ENCODE measurements around the gene DYRK3.
"Not testable (repeated sequence)": the region's sequence is repeated elsewhere in the genome, so short reads cannot be mapped to it uniquely, and the experiment has no call there.

Gene DYRK3

GRCh38 chr1:206609229-206609991 lies 25.9 kb upstream of the DYRK3 start:
- TF ChIP-seq, protein P1, sequence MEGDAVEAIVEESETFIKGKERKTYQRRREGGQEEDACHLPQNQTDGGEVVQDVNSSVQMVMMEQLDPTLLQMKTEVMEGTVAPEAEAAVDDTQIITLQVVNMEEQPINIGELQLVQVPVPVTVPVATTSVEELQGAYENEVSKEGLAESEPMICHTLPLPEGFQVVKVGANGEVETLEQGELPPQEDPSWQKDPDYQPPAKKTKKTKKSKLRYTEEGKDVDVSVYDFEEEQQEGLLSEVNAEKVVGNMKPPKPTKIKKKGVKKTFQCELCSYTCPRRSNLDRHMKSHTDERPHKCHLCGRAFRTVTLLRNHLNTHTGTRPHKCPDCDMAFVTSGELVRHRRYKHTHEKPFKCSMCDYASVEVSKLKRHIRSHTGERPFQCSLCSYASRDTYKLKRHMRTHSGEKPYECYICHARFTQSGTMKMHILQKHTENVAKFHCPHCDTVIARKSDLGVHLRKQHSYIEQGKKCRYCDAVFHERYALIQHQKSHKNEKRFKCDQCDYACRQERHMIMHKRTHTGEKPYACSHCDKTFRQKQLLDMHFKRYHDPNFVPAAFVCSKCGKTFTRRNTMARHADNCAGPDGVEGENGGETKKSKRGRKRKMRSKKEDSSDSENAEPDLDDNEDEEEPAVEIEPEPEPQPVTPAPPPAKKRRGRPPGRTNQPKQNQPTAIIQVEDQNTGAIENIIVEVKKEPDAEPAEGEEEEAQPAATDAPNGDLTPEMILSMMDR (IDR thresholded peaks at IDR 0.05; ENCODE audit: unreplicated experiment in 3 of 3) = no peak
- Mint-ChIP-seq H3K36me3 (ENCODE audit: low read depth) (peaks cover 30% of the 10 kb centered on the region), H3K27me3 (ENCODE audit: low read depth) (no peaks in the 10 kb centered on the region), H3K4me1 (peaks cover 22% of the 10 kb centered on the region), H3K27ac (peak overlapping the region; percentile 9 to 93 (median 35)), H3K4me3 (peak overlapping the region; percentile 53 to 96 (median 93)), H3K9me3 (no peaks in the 10 kb centered on the region)

DNA sequence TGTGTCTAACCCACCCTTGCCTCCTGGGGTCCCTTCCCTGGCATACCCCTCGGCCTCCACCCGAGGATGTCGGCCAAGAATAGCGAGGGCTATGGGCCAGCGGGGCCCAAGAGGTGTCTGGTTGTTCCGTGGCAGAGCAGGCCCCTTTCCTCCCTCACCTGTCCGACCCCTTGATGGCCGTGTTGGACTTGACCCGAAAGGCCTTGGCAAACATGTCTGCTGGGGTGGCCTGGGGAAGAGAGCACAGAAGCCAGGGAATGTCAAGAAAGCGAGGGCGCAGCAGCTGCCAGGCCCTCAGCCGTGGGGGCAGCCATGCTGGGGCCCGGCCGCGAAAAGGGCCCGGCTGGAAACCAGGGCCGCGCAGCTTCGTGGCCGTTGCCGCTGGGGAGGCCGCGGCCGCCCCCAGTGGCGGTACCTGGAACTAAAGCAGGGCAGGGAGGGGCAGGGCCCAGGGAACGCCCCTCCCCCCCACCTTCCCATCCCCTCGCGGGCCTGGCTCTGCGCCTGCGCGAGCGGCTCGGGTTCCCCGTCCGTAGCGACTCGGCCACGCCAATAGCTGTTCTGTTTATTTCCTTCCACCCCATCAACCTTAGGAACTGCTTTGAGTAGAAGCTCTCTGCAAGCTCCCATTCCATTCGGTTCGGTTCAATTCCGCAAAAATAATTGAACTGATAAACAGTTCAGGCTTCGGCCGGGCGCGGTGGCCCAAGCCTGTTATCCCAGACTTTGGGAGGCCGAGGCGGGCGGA lies 23.0 kb upstream of the DYRK3 start, which contains the start of gene EIF2D:
EIF2D (minus strand) TSS at position 337 of the 748 bp plus-strand sequence; CDS start at position 214, 123 bp downstream.
- peaks cover 21% of the 10 kb centered on the region for H3K36me3 Mint-ChIP-seq (ENCODE audit: low read depth)
- H3K9me3 Mint-ChIP-seq = no peaks in the 10 kb centered on the region
- peak within 1 kb of the TSS; percentile 93 to 96 (median 94) for H3K4me3 Mint-ChIP-seq
- H3K4me1 Mint-ChIP-seq = peaks cover 22% of the 10 kb centered on the region
- TF ChIP-seq, protein P1 (IDR thresholded peaks at IDR 0.05; ENCODE audit: unreplicated experiment in 3 of 3) = peak; percentile 99
- peak within 1 kb of the TSS; percentile 91 to 97 (median 92) for H3K27ac Mint-ChIP-seq
- peaks cover 4% of the 10 kb centered on the region for H3K27me3 Mint-ChIP-seq (ENCODE audit: low read depth)

GRCh38 chr1:206626396-206626795 lies 8.9 kb upstream of the DYRK3 start:
- H3K9me3 Mint-ChIP-seq; H3K27ac Mint-ChIP-seq; H3K4me3 Mint-ChIP-seq; H3K4me1 Mint-ChIP-seq; H3K36me3 Mint-ChIP-seq (ENCODE audit: low read depth): not testable (repeated sequence)
- peaks cover 18% of the 10 kb centered on the region for H3K27me3 Mint-ChIP-seq (ENCODE audit: low read depth)

GRCh38 chr1:206628916-206629315 lies 6.4 kb upstream of the DYRK3 start:
- H3K4me3 Mint-ChIP-seq = no peak overlapping the region
- peaks cover 6% of the 10 kb centered on the region for H3K27me3 Mint-ChIP-seq (ENCODE audit: low read depth)
- H3K27ac Mint-ChIP-seq = no peak overlapping the region
- TF ChIP-seq, protein P1 (IDR thresholded peaks at IDR 0.05; ENCODE audit: unreplicated experiment in 3 of 3) = no peak
- peaks cover 24% of the 10 kb centered on the region for H3K4me1 Mint-ChIP-seq
- peaks cover 5% of the 10 kb centered on the region for H3K9me3 Mint-ChIP-seq
- H3K36me3 Mint-ChIP-seq (ENCODE audit: low read depth) = no peaks in the 10 kb centered on the region

- peaks cover 40% of the 10 kb centered on the region for H3K4me1 Mint-ChIP-seq
- H3K27me3 Mint-ChIP-seq (ENCODE audit: low read depth) = peaks cover 6% of the 10 kb centered on the region
- no peaks in the 10 kb centered on the region for H3K36me3 Mint-ChIP-seq (ENCODE audit: low read depth)
- no peak overlapping the region for H3K27ac Mint-ChIP-seq
- no peaks in the 10 kb centered on the region for H3K9me3 Mint-ChIP-seq
- H3K4me3 Mint-ChIP-seq = no peak overlapping the region
- TF ChIP-seq, protein P1 (IDR thresholded peaks at IDR 0.05; ENCODE audit: unreplicated experiment in 3 of 3) = peak; percentile 47 to 54 (median 49)
Measured at GRCh38 chr1:206631085-206631509, 4.2 kb upstream of the DYRK3 start.

GRCh38 chr1:206633708-206634121 lies 1.6 kb upstream of the DYRK3 start:
- TF ChIP-seq, protein P1 (IDR thresholded peaks at IDR 0.05; ENCODE audit: unreplicated experiment in 3 of 3) = no peak
- peaks cover 54% of the 10 kb centered on the region for H3K4me1 Mint-ChIP-seq

More at GRCh38 chr1:206633708-206634121, 1.6 kb upstream of the DYRK3 start:
- Mint-ChIP-seq H3K9me3 (no peaks in the 10 kb centered on the region), H3K36me3 (ENCODE audit: low read depth) (no peaks in the 10 kb centered on the region), H3K27ac (no peak overlapping the region), H3K4me3 (peak overlapping the region; percentile 51 to 94 (median 53)), H3K27me3 (ENCODE audit: low read depth) (peaks cover 1% of the 10 kb centered on the region)

Data from nephron (organoid).